Lung (tissue), 12 donors: ENCODE results near the gene PGS1. TPM values are rescaled to one million over a fixed set of nuclear protein-coding genes. Genes with fewer than 3 reads are reported as not detected.
A peak's percentile ranks its signal among the peaks of the same experiment; 100 is the strongest.

Experiments
- ATAC-seq: fragments of 200-7000 bp; cut with Tn5 transposase; one replicate; pipeline ENCODE4 v1.9.1; 2020; ENCODE audit warnings: moderate number of reproducible peaks; ENCODE audit not compliant: insufficient read depth, low FRiP score
- DNase-seq, 3 donors: peaks; one replicate each; pipeline ENCODE4 v3.0.0-alpha.2; 2013 to 2017
- H3K27ac ChIP-seq, 2 donors: one replicate each; pipeline ENCODE4 v1.5.1; 2013; ENCODE audit warnings: mild to moderate bottlenecking in 2 of 2, moderate library complexity in 2 of 2, control low read depth in 1 of 2, inconsistent platforms in 1 of 2, low read depth in 1 of 2, low read length in 1 of 2
- H3K27me3 ChIP-seq, 3 donors: one replicate each; pipeline ENCODE4 v1.5.1; 2013; ENCODE audit warnings: low read length in 2 of 3; ENCODE audit not compliant: control insufficient read depth in 3 of 3, insufficient read depth in 3 of 3
- H3K36me3 ChIP-seq, 4 donors: one replicate each; pipeline ENCODE4 v1.5.1; 2013; ENCODE audit warnings: low read length in 4 of 4, mild to moderate bottlenecking in 1 of 4, moderate library complexity in 1 of 4; ENCODE audit not compliant: control insufficient read depth in 4 of 4, insufficient read depth in 4 of 4
- H3K4me1 ChIP-seq, 5 donors: one replicate each; pipeline ENCODE4 v1.5.1; 2013; ENCODE audit warnings: low read length in 5 of 5, mild to moderate bottlenecking in 2 of 5, moderate library complexity in 1 of 5; ENCODE audit not compliant: control insufficient read depth in 5 of 5, insufficient read depth in 5 of 5
- H3K4me3 ChIP-seq: one replicate; pipeline ENCODE4 v1.5.1; 2013; ENCODE audit warnings: mild to moderate bottlenecking, control low read depth, moderate library complexity
- H3K9ac ChIP-seq, 2 donors: one replicate each; pipeline ENCODE4 v1.5.1; 2013; ENCODE audit warnings: low read length in 2 of 2, control low read depth in 1 of 2; ENCODE audit not compliant: insufficient read depth in 1 of 2
- H3K9me3 ChIP-seq, 4 donors: one replicate each; pipeline ENCODE4 v1.5.1; 2013; ENCODE audit warnings: low read length in 3 of 4, mild to moderate bottlenecking in 1 of 4, moderate library complexity in 1 of 4; ENCODE audit not compliant: control insufficient read depth in 4 of 4, insufficient read depth in 3 of 4
- CTCF ChIP-seq: IDR thresholded peaks from 2 replicates; pipeline ENCODE4 v1.5.1; 2012; ENCODE audit warnings: mild to moderate bottlenecking; ENCODE audit errors: control extremely low read depth, extremely low read depth
- WGBS, 2 donors: extraction: QIAGEN DNeasy Blood & Tissue Kit; methylation state at CpG; one replicate each; pipeline ENCODE4 v1.1.7; 2013; 5-methylcytosine and 5-hydroxymethylcytosine counted together
- polyA plus RNA-seq, 2 donors: library from polyadenylated mRNA; stranded (reverse); fragments of 200-250 nt; gene quantifications; one replicate each; pipeline ENCODE4 v1.2.1, GENCODE V29; 2013
- total RNA-seq, 2 donors: library from RNA; depleted of rRNA in 1 of 2; stranded (reverse); fragments of >200 nt in 1 of 2; gene quantifications; one replicate each; pipeline ENCODE4 v1.2.1, GENCODE V29; 2014 to 2021
- donor health status: control.
- donor health status: control.
- donor health status: Bipolar disorder and iron deficiency.
- donor health status: healthy.
- donor health status: DM: yes; HTN: yes; CAD: no.

Gene PGS1
- total and polyA plus RNA-seq, 4 donors: 44.9 to 104 (median 94.3) TPM

DNA sequence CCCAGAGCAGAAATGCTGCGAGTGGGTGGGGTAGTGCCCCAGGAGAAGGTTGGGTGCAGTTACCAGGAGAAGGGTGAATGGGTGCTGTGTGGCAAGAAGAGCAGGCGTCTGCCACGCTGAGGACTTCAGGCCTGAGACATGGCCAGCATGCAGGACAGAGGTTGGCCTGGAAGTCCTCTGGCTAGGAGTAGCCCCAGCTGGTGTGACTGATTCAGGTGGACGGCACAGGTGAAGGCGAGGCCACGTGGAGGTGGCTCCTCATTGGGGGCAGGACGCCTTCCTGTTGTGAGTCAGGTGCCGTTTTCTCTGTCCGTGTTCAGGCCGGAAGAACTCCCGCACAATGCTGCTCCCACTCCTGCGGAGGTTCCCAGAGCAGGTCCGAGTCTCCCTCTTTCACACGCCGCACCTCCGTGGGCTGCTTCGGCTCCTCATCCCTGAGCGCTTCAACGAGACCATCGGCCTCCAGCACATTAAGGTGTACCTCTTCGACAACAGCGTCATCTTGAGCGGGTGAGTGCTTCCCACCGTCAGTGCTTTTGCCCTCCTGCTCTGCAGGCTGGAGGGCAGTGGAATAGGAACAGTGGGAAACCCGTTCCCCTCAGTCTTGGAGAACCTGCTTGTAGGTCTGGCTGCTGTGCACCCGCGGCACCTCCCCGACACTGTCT, 20.7 kb downstream of the PGS1 start:
- peak overlapping the region in 1 of 2 donors; percentile 77 for H3K27ac ChIP-seq
- peaks cover 15 to 76% (median 42%) of the 10 kb centered on the region in 4 donors for H3K36me3 ChIP-seq
- ATAC-seq (no peak), DNase-seq (no peak)
- TF ChIP-seq CTCF: no peak
- WGBS, 2 donors: 86 to 97% methylated on average over 28 of the region's 28 CpGs
- no peak overlapping the region for H3K9ac ChIP-seq
- no peak overlapping the region for H3K4me3 ChIP-seq
- no peaks in the 10 kb centered on the region for H3K27me3 ChIP-seq
- no peaks in the 10 kb centered on the region for H3K9me3 ChIP-seq
- H3K4me1 ChIP-seq: peaks cover 0 to 17% (median 0%) of the 10 kb centered on the region in 5 donors

DNA sequence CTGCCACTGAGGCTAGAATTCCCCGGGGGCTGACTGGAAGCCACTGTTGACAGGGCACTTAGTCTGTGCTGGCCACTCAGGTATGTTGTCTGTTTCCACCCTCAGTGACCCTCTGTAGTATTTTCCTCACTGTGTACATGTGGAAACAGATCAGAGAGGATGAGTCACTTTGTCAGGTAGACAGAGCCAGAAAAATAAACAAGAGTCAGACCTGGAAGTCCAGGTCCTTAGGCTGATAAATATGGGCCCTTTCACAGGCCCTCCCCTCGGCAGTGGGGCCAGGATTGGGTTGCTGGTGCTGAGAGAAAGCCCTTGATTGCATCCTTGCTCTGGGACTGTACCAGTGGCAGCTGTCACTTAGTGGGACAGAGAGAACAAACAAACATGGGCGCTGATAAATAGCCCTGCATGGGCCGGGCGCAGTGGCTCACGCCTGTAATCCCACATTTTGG, 21.3 kb downstream of the PGS1 start:
- H3K36me3 ChIP-seq: peaks cover 17 to 77% (median 43%) of the 10 kb centered on the region in 4 donors
- no peak overlapping the region for H3K9ac ChIP-seq
- peaks cover 0 to 17% (median 0%) of the 10 kb centered on the region in 5 donors for H3K4me1 ChIP-seq
- H3K27me3 ChIP-seq: no peaks in the 10 kb centered on the region
- H3K9me3 ChIP-seq: no peaks in the 10 kb centered on the region
- WGBS, 2 donors: 78 to 94% methylated on average over 6 of the region's 6 CpGs
- H3K4me3 ChIP-seq: no peak overlapping the region
- TF ChIP-seq CTCF: no peak
- H3K27ac ChIP-seq: no peak overlapping the region
- ATAC-seq (no peak), DNase-seq (no peak)

DNA sequence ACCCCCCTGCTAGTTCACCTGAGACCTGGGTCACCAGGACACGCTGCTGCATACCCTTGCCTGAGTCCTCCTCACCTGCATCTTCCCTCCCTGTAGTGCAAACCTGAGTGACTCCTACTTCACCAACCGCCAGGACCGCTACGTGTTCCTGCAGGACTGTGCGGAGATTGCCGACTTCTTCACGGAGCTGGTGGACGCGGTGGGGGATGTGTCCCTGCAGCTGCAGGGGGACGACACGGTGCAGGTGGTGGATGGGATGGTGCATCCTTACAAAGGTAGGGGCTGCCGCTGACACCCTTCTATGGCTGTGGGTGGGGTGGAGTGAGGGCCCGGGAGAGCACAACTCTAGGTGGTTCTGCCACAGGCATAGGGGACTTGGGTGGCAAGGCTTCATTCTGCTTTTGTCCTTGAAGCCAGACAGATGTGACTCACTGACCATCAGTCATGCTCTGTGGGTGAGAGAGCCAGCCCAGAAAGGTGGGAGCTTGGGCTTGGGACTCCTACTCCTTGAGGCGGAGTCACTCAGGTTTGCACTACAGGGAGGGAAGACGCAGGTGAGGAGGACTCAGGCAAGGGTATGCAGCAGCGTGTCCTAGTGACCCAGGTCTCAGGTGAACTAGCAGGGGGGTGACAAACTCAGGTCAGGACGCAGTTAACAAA, 22.3 kb downstream of the PGS1 start:
- Histone ChIP-seq H3K27ac (no peak overlapping the region), H3K9me3 (no peaks in the 10 kb centered on the region), H3K4me1 (peaks cover 0 to 16% (median 0%) of the 10 kb centered on the region in 5 donors), H3K27me3 (no peaks in the 10 kb centered on the region), H3K9ac (no peak overlapping the region), H3K4me3 (no peak overlapping the region), H3K36me3 (peaks cover 17 to 73% (median 46%) of the 10 kb centered on the region in 4 donors)
- DNase-seq: no peak
- ATAC-seq: no peak
- TF ChIP-seq CTCF: no peak
- WGBS, 2 donors: 90 to 92% methylated on average over 17 of the region's 17 CpGs
